DMS53 treated with DMSO at 0.1 percent for 48 hours (cell line): ENCODE measurements around the gene OR4F16.
"Not testable (repeated sequence)": the region's sequence is repeated elsewhere in the genome, so short reads cannot be mapped to it uniquely, and the experiment has no call there.

Experiments
- DNase-seq: peaks from one replicate; lab custom pipeline; 2025; ENCODE audit not compliant: unreplicated experiment; lab: John Stamatoyannopoulos, UW

Gene OR4F16

GRCh38 chr1:686554-686953 lies at the start of gene OR4F16:
TSS of gene OR4F16 (minus strand) at chr1:686654. CDS start at chr1:686654, 0 bp downstream.
- DNase-seq, result not testable (repeated sequence)

- not testable (repeated sequence) for DNase-seq
Observed at GRCh38 chr1:733649-734048, 47.2 kb upstream of the OR4F16 start.

GRCh38 chr1:727040-727439 lies 40.6 kb upstream of the OR4F16 start:
- DNase-seq, result not testable (repeated sequence)
